Measurements from ENCODE around the gene KDM7A.
"Not testable (repeated sequence)": the region's sequence is repeated elsewhere in the genome, so short reads cannot be mapped to it uniquely, and the experiment has no call there.

The KDM7A gene

DNA sequence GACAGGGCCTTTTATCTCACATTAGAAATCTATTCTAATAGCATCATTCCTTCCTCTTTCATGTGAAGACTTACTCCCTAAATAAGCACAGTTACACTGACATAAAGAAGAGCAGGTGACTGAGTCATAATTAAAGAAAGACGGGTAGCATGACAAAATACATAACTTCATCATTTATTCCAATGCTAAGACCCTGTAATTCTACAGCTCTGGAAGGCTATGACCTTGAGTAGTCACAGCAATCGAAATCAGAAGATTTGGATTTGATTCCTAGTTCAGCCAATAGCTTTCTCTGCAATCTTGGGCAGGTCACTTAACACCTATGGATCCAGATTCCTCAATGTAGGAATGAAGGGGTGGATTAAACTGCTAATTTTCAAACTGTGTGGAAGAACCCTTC, 42.7 kb downstream of the KDM7A start:
- Histone ChIP-seq H3K27me3 (ENCODE audit: insufficient read depth, low read length) (no peaks in the 10 kb centered on the region), H2AFZ (ENCODE audit: low read depth, low read length) (no peak overlapping the region), H3K4me3 (ENCODE audit: low read length) (no peak overlapping the region), H3K36me3 (ENCODE audit: insufficient read depth, low read length) (peaks cover 24% of the 10 kb centered on the region), H3K4me1 (ENCODE audit: insufficient read depth, low read length) (no peaks in the 10 kb centered on the region), H3K9me3 (ENCODE audit: low read length) (no peaks in the 10 kb centered on the region)

DNA sequence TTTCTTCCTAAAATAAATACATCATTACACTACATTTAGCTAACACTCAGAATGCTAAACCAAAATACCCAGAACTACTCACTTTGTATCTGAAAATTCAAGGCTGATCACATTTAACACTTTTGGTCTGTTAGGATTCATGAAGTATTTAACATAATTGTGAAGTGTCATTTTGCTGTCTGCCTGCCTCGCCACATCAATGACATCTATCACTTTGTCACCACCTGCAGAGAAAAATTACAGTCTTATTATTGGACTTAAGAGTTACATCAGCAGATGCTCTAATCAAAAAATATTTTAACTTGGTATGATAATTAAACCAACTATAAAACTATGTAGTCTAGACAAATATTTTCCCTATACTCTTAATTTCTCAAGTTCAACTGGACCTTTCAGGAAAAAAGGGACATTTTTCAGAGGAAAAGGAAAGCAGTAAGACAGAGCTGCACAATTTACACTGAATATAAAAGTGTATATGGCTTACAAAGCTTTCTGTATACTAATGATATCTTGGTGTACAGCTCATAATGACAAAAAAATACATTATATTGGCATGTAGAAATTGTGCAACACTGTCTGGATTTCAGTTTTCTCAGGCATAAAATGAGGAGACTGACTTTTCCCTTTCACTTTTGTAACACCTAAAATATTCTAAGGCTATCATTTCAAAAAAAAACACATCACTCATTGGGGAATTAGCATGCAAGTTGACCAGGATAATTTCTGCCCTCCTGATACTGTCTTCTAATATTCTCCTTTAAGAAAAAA, 49.2 kb downstream of the KDM7A start:
- H3K9me3 ChIP-seq (ENCODE audit: low read length): no peaks in the 10 kb centered on the region
- H3K27me3 ChIP-seq (ENCODE audit: insufficient read depth, low read length): no peaks in the 10 kb centered on the region
- no peaks in the 10 kb centered on the region for H3K4me1 ChIP-seq (ENCODE audit: insufficient read depth, low read length)
- H3K36me3 ChIP-seq (ENCODE audit: insufficient read depth, low read length): peaks cover 34% of the 10 kb centered on the region
- H3K4me3 ChIP-seq (ENCODE audit: low read length): no peak overlapping the region
- H2AFZ ChIP-seq (ENCODE audit: low read depth, low read length): no peak overlapping the region

- Histone ChIP-seq H3K27me3 (ENCODE audit: insufficient read depth, low read length) (no peaks in the 10 kb centered on the region), H3K9me3 (ENCODE audit: low read length) (no peaks in the 10 kb centered on the region), H3K36me3 (ENCODE audit: insufficient read depth, low read length) (peaks cover 27% of the 10 kb centered on the region), H3K4me1 (ENCODE audit: insufficient read depth, low read length) (peaks cover 4% of the 10 kb centered on the region), H3K4me3 (ENCODE audit: low read length) (no peak overlapping the region), H2AFZ (ENCODE audit: low read depth, low read length) (no peak overlapping the region)
Observed at GRCh38 chr7:140126435-140127034, 50.2 kb downstream of the KDM7A start.

- H2AFZ ChIP-seq (ENCODE audit: low read depth, low read length): no peak overlapping the region
- H3K4me1 ChIP-seq (ENCODE audit: insufficient read depth, low read length): peaks cover 12% of the 10 kb centered on the region
- H3K27me3 ChIP-seq (ENCODE audit: insufficient read depth, low read length): no peaks in the 10 kb centered on the region
- H3K9me3 ChIP-seq (ENCODE audit: low read length): no peaks in the 10 kb centered on the region
- H3K4me3 ChIP-seq (ENCODE audit: low read length): no peak overlapping the region
- peaks cover 16% of the 10 kb centered on the region for H3K36me3 ChIP-seq (ENCODE audit: insufficient read depth, low read length)
Observed at GRCh38 chr7:140122965-140123364, 53.8 kb downstream of the KDM7A start.

DNA sequence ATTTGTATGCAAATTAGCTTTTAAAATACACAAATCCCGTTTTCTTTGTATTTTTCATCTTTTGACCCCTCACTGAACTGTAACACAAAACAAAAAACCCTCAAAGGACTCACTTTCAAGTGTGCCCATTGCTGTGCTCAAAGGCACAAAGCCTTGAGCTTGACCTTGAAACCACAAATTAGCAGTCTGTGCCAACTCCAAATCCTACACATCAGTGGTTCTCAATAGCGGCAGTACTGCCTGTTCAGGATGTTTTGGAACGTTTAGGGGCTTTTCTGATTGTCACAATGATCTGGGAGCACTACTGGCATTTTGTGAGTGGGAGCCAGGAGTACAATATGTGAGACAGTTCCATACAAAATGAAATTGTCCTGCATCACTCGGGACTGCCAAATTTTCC, 55.5 kb downstream of the KDM7A start:
- Histone ChIP-seq H3K36me3 (ENCODE audit: insufficient read depth, low read length) (peaks cover 11% of the 10 kb centered on the region), H3K27me3 (ENCODE audit: insufficient read depth, low read length) (no peaks in the 10 kb centered on the region), H2AFZ (ENCODE audit: low read depth, low read length) (no peak overlapping the region), H3K4me3 (ENCODE audit: low read length) (no peak overlapping the region), H3K4me1 (ENCODE audit: insufficient read depth, low read length) (peaks cover 12% of the 10 kb centered on the region), H3K9me3 (ENCODE audit: low read length) (no peaks in the 10 kb centered on the region)

DNA sequence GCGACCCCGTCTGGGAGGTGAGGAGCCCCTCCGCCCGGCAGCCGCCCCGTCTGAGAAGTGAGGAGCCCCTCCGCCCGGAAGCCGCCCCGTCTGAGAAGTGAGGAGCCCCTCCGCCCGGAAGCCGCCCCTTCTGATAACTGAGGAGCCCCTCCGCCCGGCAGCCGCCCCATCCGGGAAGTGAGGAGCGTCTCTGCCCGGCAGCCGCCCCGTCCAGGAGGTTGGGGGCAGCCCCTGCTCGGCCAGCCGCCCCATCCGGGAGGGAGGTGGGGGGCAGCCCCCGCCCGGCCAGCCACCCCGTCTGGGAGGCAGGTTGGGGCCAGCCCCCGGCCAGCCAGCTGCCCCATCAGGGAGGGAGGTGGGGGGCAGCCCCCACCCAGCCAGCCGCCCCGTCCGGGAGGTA, 62.0 kb downstream of the KDM7A start:
- not testable (repeated sequence) for H2AFZ ChIP-seq (ENCODE audit: low read depth, low read length); H3K4me3 ChIP-seq (ENCODE audit: low read length); H3K4me1 ChIP-seq (ENCODE audit: insufficient read depth, low read length); H3K27me3 ChIP-seq (ENCODE audit: insufficient read depth, low read length); H3K9me3 ChIP-seq (ENCODE audit: low read length)
- peaks cover 21% of the 10 kb centered on the region for H3K36me3 ChIP-seq (ENCODE audit: insufficient read depth, low read length)

DNA sequence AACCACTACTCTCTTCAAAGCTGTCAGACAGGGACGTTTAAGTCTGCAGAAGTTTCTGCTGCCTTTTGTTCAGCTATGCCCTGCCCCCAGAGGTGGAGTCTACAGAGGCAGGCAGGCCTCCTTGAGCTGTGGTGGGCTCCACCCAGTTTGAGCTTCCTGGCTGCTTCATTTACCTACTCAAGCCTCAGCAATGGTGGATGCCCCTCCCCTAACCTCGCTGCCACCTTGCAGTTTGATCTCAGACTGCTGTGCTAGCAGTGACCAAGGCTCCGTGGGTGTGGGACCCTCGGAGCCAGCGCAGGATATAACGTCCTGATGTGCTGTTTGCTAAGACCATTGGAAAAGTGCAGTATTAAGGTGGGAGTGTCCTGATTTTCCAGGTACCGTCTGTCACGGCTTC, 68.0 kb downstream of the KDM7A start:
- Histone ChIP-seq H3K9me3 (ENCODE audit: low read length) (peaks cover 12% of the 10 kb centered on the region), H3K36me3 (ENCODE audit: insufficient read depth, low read length) (peaks cover 32% of the 10 kb centered on the region)
- H2AFZ ChIP-seq (ENCODE audit: low read depth, low read length); H3K27me3 ChIP-seq (ENCODE audit: insufficient read depth, low read length); H3K4me1 ChIP-seq (ENCODE audit: insufficient read depth, low read length); H3K4me3 ChIP-seq (ENCODE audit: low read length): not testable (repeated sequence)

DNA sequence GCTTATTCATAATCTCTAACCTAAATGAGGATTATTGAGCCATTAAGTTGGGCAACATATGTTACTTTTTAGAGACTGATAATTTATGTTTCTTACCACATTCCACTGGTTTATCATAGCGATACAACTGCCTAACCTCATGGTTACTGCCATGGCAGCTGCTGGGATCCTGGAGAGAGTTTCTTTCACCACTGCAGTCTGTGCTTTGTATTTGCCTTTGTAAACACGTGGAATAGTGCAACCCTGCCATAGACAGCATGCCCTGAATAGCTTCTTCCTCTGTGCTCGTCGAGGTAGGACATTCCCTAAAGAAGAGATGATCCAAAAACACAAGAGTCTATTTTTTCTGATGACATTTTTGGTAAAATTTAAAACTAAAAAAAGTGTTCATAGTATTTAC, 80.3 kb downstream of the KDM7A start:
- H3K27me3 ChIP-seq (ENCODE audit: insufficient read depth, low read length): no peaks in the 10 kb centered on the region
- no peak overlapping the region for H3K4me3 ChIP-seq (ENCODE audit: low read length)
- no peaks in the 10 kb centered on the region for H3K9me3 ChIP-seq (ENCODE audit: low read length)
- H2AFZ ChIP-seq (ENCODE audit: low read depth, low read length): no peak overlapping the region
- H3K4me1 ChIP-seq (ENCODE audit: insufficient read depth, low read length): no peaks in the 10 kb centered on the region
- peaks cover 72% of the 10 kb centered on the region for H3K36me3 ChIP-seq (ENCODE audit: insufficient read depth, low read length)

DNA sequence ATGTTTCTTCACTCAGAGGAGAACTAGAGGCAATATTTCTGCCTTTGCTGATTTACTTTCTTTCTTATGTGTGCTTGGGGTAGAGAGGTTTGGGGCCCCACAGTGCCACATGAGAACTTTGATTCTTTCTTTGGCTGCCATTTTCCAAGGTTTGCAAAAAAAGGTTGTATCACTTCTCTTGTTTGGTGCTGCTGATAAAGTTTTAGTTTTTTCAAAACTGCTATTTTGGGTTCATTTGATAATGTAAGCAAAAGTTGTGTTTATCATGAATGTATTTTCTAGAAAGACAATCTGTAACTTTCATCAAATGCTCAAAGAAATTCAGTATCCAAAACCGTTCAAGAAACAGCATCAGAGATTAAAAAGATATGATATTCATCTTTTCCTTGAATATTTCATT, 83.4 kb downstream of the KDM7A start:
- Histone ChIP-seq H2AFZ (ENCODE audit: low read depth, low read length) (no peak overlapping the region), H3K4me3 (ENCODE audit: low read length) (no peak overlapping the region), H3K4me1 (ENCODE audit: insufficient read depth, low read length) (no peaks in the 10 kb centered on the region), H3K9me3 (ENCODE audit: low read length) (no peaks in the 10 kb centered on the region), H3K27me3 (ENCODE audit: insufficient read depth, low read length) (no peaks in the 10 kb centered on the region), H3K36me3 (ENCODE audit: insufficient read depth, low read length) (peaks cover 71% of the 10 kb centered on the region)

GRCh38 chr7:140085447-140085846, 91.3 kb downstream of the KDM7A start:
- Histone ChIP-seq H2AFZ (ENCODE audit: low read depth, low read length) (no peak overlapping the region), H3K4me1 (ENCODE audit: insufficient read depth, low read length) (no peaks in the 10 kb centered on the region), H3K36me3 (ENCODE audit: insufficient read depth, low read length) (peaks cover 11% of the 10 kb centered on the region), H3K9me3 (ENCODE audit: low read length) (no peaks in the 10 kb centered on the region), H3K4me3 (ENCODE audit: low read length) (no peak overlapping the region), H3K27me3 (ENCODE audit: insufficient read depth, low read length) (no peaks in the 10 kb centered on the region)

- Histone ChIP-seq H2AFZ (ENCODE audit: low read depth, low read length) (no peak overlapping the region), H3K4me3 (ENCODE audit: low read length) (no peak overlapping the region), H3K36me3 (ENCODE audit: insufficient read depth, low read length) (peaks cover 8% of the 10 kb centered on the region), H3K27me3 (ENCODE audit: insufficient read depth, low read length) (no peaks in the 10 kb centered on the region), H3K4me1 (ENCODE audit: insufficient read depth, low read length) (no peaks in the 10 kb centered on the region), H3K9me3 (ENCODE audit: low read length) (no peaks in the 10 kb centered on the region)
Observed at GRCh38 chr7:140084972-140085371, 91.8 kb downstream of the KDM7A start.

- Histone ChIP-seq H3K4me1 (ENCODE audit: insufficient read depth, low read length) (no peaks in the 10 kb centered on the region), H3K36me3 (ENCODE audit: insufficient read depth, low read length) (peaks cover 3% of the 10 kb centered on the region), H3K27me3 (ENCODE audit: insufficient read depth, low read length) (no peaks in the 10 kb centered on the region), H3K4me3 (ENCODE audit: low read length) (no peak overlapping the region), H2AFZ (ENCODE audit: low read depth, low read length) (no peak overlapping the region), H3K9me3 (ENCODE audit: low read length) (no peaks in the 10 kb centered on the region)
Observed at GRCh38 chr7:140084142-140084655, 92.6 kb downstream of the KDM7A start.

- Histone ChIP-seq H3K27me3 (ENCODE audit: insufficient read depth, low read length) (no peaks in the 10 kb centered on the region), H3K4me1 (ENCODE audit: insufficient read depth, low read length) (no peaks in the 10 kb centered on the region), H2AFZ (ENCODE audit: low read depth, low read length) (no peak overlapping the region), H3K9me3 (ENCODE audit: low read length) (no peaks in the 10 kb centered on the region), H3K36me3 (ENCODE audit: insufficient read depth, low read length) (peaks cover 3% of the 10 kb centered on the region), H3K4me3 (ENCODE audit: low read length) (no peak overlapping the region)
Observed at GRCh38 chr7:140082770-140083169, 94.0 kb downstream of the KDM7A start.

All from neuron (in vitro differentiated cells).